C4-2B (cell line): Measurements from ENCODE around the gene CFAP74.

Experiments
- H3K27ac ChIP-seq: fragments of 450-650 bp; 2 replicates; pipeline ENCODE4 v1.5.1; 2017
- CTCF ChIP-seq: fragments of 450-650 bp; conservative IDR thresholded peaks from 2 replicates; pipeline ENCODE4 v1.5.1; 2017; ENCODE audit warnings: mild to moderate bottlenecking
- ZFX ChIP-seq: fragments of 450-650 bp; IDR thresholded peaks from 2 replicates; pipeline ENCODE4 v1.6.1; 2017

CFAP74 gene

GRCh38 chr1:1914101-1914970 lies 89.2 kb downstream of the CFAP74 start:
- TF ChIP-seq ZFX (no peak), CTCF (no peak)
- no peak overlapping the region for H3K27ac ChIP-seq

GRCh38 chr1:1911350-1912041 lies 92.1 kb downstream of the CFAP74 start:
- no peak overlapping the region for H3K27ac ChIP-seq
- no peak for TF ChIP-seq CTCF
- TF ChIP-seq ZFX: no peak

GRCh38 chr1:1910651-1911331 lies 92.8 kb downstream of the CFAP74 start:
- TF ChIP-seq ZFX (no peak), CTCF (no peak)
- H3K27ac ChIP-seq: no peak overlapping the region; the same call in 1 of the 2 replicates

GRCh38 chr1:1910033-1910465 lies 93.5 kb downstream of the CFAP74 start:
- H3K27ac ChIP-seq: peak overlapping the region; percentile 86
- no peak for TF ChIP-seq ZFX
- no peak for TF ChIP-seq CTCF

- peak overlapping the region; percentile 86 for H3K27ac ChIP-seq
- no peak for TF ChIP-seq CTCF
- TF ChIP-seq ZFX: no peak; the same call in 1 of the 2 replicates
Observed at GRCh38 chr1:1908506-1908791, 95.1 kb downstream of the CFAP74 start.

- TF ChIP-seq ZFX (no peak), CTCF (no peak)
- H3K27ac ChIP-seq: peak overlapping the region; percentile 86
Observed at GRCh38 chr1:1907098-1907736, 96.4 kb downstream of the CFAP74 start.
